K562 (cell line): ENCODE data around the gene PPP1R14B. TPM values are rescaled to one million over a fixed set of nuclear protein-coding genes. Genes with fewer than 3 reads are reported as not detected.

ENCODE experiments used
- ATF1 ChIP-seq, 2 experiments: fragments of 450-650 bp in 1 of 2; IDR thresholded peaks; 2 replicates each; pipeline ENCODE4 v1.6.1; 2016; ENCODE audit warnings: missing compliant biosample characterization in 1 of 2, missing genetic modification characterization in 1 of 2
- MAFK ChIP-seq: IDR thresholded peaks from 2 replicates; pipeline ENCODE4 v1.6.1; 2011; ENCODE audit warnings: low read length, improper control_type of control experiment
- MBD2 ChIP-seq: sonication (generic); IDR thresholded peaks from 2 replicates; pipeline ENCODE4 v1.6.1; 2016; ENCODE audit warnings: low read depth, borderline replicate concordance
- POLR2G ChIP-seq: fragments of 200-400 bp; formaldehyde crosslinking; IDR thresholded peaks from 2 replicates; pipeline ENCODE4 v1.6.1; 2017; ENCODE audit warnings: low read depth, mild to moderate bottlenecking, antibody characterized with exemption, low read length, moderate library complexity
- SAFB2 ChIP-seq: fragments of 200-400 bp; formaldehyde crosslinking; IDR thresholded peaks from 2 replicates; pipeline ENCODE4 v1.6.1; 2018; ENCODE audit warnings: borderline replicate concordance, low read length, low read depth, moderate library complexity; ENCODE audit not compliant: severe bottlenecking
- SP2 ChIP-seq: IDR thresholded peaks from 2 replicates; pipeline ENCODE4 v1.6.1; 2011; ENCODE audit warnings: mild to moderate bottlenecking, low read depth, low read length, moderate library complexity; ENCODE audit not compliant: poor library complexity, severe bottlenecking; ENCODE audit errors: extremely low read depth
- SUPT5H ChIP-seq: fragments of 450-650 bp; IDR thresholded peaks from 2 replicates; pipeline ENCODE4 v1.6.1; 2016
- TOE1 ChIP-seq, 2 experiments: fragments of 450-650 bp in 1 of 2; sonication (generic) in 1 of 2; formaldehyde crosslinking in 1 of 2; IDR thresholded peaks; 2 replicates each; pipeline versions ENCODE4 v1.7.1 to v1.8.0; 2016 to 2022; ENCODE audit warnings: borderline replicate concordance in 2 of 2, mild to moderate bottlenecking in 2 of 2, antibody characterized with exemption in 1 of 2, inconsistent platforms in 1 of 2, low read depth in 1 of 2, missing genetic modification reagents in 1 of 2, moderate library complexity in 1 of 2
- polyA plus RNA-seq, 8 experiments: library from polyadenylated mRNA; depleted of rRNA in 4 of 8; stranded (reverse) in 5 of 8; unstranded in 3 of 8; fragments of >200 nt; fragmentation: Nextera tagmentation in 2 of 8; fragmentation: Illumina TruSeq in 1 of 8; extraction: Ambion mirVana in 2 of 8; extraction: Trizol in 1 of 8; gene quantifications; 2 replicates each; pipeline versions ENCODE4 v1.2.1 to v1.2.3, GENCODE V29; 2011 to 2014; ENCODE audit warnings: inconsistent platforms in 1 of 8, missing spikeins in 1 of 8
- total RNA-seq, 7 experiments: library from RNA; depleted of rRNA in 6 of 7; stranded (reverse); fragments of >200 nt in 6 of 7; fragmentation: Illumina TruSeq in 2 of 7; extraction: Trizol in 2 of 7; gene quantifications; 2 replicates each; pipeline versions ENCODE4 v1.2.1 to v1.2.3, GENCODE V29; 2011 to 2021; ENCODE audit warnings: low replicate concordance in 1 of 7
- TF ChIP-seq, protein P1 (sequence below), 3 experiments: fragments of 200-800 bp in 1 of 3; fragments of 250-450 bp in 1 of 3; fragments of 450-650 bp in 1 of 3; sonication (Bioruptor Pico) in 1 of 3; sonication (Bioruptor generic) in 1 of 3; formaldehyde crosslinking in 1 of 3; IDR thresholded peaks; 2 replicates each; pipeline versions ENCODE4 v1.6.1 to v1.8.0; 2016 to 2022; ENCODE audit warnings: mild to moderate bottlenecking in 2 of 3, missing genetic modification characterization in 2 of 3, missing compliant biosample characterization in 1 of 3, moderate library complexity in 1 of 3
- TF ChIP-seq, protein P2 (sequence below): sonication (generic); formaldehyde crosslinking; IDR thresholded peaks from 2 replicates; pipeline ENCODE4 v1.8.0; 2022; ENCODE audit warnings: mild to moderate bottlenecking, missing genetic modification reagents

PPP1R14B gene
- total and polyA plus RNA-seq, 9 of the 15 experiments (the other 6 are each of a cell fraction or from before 2014, with no cell fraction given) = 7.7 to 566 (median 212) TPM

DNA sequence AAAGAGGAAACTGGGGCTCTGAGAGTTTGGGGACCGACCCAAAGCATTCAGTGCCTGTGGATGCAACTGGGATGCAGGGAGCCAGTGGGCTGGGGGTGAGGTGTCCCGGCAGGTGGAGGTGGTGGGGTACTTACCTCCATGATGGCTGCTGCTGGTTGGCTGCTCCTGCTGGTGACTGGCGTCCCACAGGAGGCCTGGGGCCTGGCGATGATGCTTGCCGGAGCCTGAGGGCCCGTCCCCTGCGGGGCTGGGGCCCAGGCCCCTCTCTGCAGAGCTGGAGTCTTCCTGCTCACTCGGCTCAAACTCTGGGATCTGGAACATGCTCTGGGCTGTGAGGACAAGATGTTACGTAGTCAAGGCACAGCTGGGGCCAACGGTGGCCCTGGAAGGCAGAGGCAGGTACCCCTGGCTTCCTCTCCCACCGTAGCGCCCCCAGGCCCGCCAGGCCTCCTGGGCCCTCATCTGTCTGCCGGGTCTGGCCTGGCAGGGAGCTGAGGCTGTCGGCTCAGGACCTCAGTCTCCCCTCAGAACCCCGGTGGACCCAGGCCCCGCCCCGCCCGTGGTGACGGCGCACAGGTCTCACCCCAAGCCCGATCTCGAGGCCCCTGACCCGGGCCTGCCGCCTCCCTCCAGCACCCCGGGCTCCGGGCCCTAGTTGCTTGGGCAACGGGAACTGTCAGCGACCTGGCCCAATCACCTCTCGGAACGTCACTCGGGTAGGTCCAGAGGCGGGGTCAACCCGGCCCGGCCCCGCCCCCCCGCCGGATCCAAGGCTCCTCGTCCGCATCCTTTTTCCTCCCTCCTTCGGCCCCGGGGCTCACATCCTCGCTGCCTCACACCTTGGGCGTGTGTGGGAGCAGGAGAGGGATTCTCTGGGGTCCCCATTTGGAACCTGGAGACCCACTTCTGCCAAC, 37.6 kb upstream of the PPP1R14B start, which contains the start of gene BAD (continued):
- TF ChIP-seq, protein P1, sequence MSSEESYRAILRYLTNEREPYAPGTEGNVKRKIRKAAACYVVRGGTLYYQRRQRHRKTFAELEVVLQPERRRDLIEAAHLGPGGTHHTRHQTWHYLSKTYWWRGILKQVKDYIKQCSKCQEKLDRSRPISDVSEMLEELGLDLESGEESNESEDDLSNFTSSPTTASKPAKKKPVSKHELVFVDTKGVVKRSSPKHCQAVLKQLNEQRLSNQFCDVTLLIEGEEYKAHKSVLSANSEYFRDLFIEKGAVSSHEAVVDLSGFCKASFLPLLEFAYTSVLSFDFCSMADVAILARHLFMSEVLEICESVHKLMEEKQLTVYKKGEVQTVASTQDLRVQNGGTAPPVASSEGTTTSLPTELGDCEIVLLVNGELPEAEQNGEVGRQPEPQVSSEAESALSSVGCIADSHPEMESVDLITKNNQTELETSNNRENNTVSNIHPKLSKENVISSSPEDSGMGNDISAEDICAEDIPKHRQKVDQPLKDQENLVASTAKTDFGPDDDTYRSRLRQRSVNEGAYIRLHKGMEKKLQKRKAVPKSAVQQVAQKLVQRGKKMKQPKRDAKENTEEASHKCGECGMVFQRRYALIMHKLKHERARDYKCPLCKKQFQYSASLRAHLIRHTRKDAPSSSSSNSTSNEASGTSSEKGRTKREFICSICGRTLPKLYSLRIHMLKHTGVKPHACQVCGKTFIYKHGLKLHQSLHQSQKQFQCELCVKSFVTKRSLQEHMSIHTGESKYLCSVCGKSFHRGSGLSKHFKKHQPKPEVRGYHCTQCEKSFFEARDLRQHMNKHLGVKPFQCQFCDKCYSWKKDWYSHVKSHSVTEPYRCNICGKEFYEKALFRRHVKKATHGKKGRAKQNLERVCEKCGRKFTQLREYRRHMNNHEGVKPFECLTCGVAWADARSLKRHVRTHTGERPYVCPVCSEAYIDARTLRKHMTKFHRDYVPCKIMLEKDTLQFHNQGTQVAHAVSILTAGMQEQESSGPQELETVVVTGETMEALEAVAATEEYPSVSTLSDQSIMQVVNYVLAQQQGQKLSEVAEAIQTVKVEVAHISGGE (CRISPR knock-in tag; IDR thresholded peaks at IDR 0.05) = peak in 2 of 3 experiments; percentile 39 to 92; a peak in 3 of 6 replicates
- peak; percentile 73; the same call in 1 of the 2 replicates for TF ChIP-seq SUPT5H
- TF ChIP-seq ATF1 (CRISPR knock-in tag; IDR thresholded peaks at IDR 0.05) = no peak
- TF ChIP-seq ATF1 (tag; IDR thresholded peaks at IDR 0.05) = peak; percentile 96
- TF ChIP-seq SAFB2 = no peak
- no peak for TF ChIP-seq TOE1 (IDR thresholded peaks at IDR 0.05; ENCODE audit: borderline replicate concordance)
- TF ChIP-seq TOE1 (CRISPR knock-in tag; IDR thresholded peaks at IDR 0.05; ENCODE audit: borderline replicate concordance, low read depth) = no peak
- no peak for TF ChIP-seq MAFK
- TF ChIP-seq SP2 = peak; percentile 71
- TF ChIP-seq, protein P2, sequence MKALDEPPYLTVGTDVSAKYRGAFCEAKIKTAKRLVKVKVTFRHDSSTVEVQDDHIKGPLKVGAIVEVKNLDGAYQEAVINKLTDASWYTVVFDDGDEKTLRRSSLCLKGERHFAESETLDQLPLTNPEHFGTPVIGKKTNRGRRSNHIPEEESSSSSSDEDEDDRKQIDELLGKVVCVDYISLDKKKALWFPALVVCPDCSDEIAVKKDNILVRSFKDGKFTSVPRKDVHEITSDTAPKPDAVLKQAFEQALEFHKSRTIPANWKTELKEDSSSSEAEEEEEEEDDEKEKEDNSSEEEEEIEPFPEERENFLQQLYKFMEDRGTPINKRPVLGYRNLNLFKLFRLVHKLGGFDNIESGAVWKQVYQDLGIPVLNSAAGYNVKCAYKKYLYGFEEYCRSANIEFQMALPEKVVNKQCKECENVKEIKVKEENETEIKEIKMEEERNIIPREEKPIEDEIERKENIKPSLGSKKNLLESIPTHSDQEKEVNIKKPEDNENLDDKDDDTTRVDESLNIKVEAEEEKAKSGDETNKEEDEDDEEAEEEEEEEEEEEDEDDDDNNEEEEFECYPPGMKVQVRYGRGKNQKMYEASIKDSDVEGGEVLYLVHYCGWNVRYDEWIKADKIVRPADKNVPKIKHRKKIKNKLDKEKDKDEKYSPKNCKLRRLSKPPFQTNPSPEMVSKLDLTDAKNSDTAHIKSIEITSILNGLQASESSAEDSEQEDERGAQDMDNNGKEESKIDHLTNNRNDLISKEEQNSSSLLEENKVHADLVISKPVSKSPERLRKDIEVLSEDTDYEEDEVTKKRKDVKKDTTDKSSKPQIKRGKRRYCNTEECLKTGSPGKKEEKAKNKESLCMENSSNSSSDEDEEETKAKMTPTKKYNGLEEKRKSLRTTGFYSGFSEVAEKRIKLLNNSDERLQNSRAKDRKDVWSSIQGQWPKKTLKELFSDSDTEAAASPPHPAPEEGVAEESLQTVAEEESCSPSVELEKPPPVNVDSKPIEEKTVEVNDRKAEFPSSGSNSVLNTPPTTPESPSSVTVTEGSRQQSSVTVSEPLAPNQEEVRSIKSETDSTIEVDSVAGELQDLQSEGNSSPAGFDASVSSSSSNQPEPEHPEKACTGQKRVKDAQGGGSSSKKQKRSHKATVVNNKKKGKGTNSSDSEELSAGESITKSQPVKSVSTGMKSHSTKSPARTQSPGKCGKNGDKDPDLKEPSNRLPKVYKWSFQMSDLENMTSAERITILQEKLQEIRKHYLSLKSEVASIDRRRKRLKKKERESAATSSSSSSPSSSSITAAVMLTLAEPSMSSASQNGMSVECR (CRISPR knock-in tag) = no peak; the same call in none of the 2 replicates
- TF ChIP-seq POLR2G = peak; percentile 80
- peak; percentile 89 for TF ChIP-seq MBD2
